NCI-H2227 treated with DMSO at 0.1 percent for 48 hours (cell line): ENCODE measurements around the gene NDST1.
"Not testable (repeated sequence)": the region's sequence is repeated elsewhere in the genome, so short reads cannot be mapped to it uniquely, and the experiment has no call there.

Source experiments
- DNase-seq: peaks from one replicate; lab custom pipeline; 2025; lab: John Stamatoyannopoulos, UW

The NDST1 gene

GRCh38 chr5:150507474-150508276 lies at the start of gene NDST1:
NDST1 (plus strand) TSS chr5:150508131; CDS start chr5:150521255, 13,124 bp downstream.
- no peak for DNase-seq

DNA sequence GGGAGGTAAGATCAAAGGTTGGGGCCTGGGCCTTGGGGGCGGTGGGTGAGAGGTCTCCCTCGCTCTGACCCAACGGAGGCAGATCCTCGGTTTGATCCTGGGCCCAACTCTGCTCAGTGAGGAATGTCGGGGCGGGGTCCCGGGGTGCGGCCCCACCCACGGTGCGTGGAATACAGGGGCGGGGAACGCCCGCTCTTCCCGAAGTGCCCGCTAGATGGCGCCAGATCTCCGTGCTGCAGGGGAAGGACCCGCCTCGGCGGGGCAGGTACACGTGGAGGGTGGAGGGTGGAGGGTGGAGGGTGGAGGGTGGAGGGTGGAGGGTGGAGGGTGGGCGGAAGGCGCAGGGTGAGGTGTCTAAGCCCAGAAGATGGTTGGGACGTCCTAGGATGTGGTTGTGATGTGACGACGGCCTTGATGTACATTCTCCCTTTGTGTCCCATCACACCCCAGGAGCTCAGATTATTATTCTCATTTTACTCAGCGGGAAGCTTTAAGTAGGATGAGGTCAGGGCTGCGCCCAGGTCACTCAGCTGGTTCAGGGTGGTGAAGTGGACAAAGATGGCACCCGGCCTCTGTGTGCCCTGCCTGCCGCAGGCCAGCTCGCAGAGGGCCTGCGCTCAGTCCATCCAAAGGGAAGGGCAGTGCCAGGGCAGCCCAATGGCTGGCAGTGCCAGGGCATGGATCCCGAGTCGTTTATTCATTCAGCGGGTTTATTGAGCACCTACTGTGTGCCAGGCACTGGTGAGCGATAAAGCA lies 49.0 kb upstream of the NDST1 start:
- DNase-seq = peak; percentile 33

GRCh38 chr5:150460781-150461180 lies 47.1 kb upstream of the NDST1 start:
- no peak for DNase-seq

DNA sequence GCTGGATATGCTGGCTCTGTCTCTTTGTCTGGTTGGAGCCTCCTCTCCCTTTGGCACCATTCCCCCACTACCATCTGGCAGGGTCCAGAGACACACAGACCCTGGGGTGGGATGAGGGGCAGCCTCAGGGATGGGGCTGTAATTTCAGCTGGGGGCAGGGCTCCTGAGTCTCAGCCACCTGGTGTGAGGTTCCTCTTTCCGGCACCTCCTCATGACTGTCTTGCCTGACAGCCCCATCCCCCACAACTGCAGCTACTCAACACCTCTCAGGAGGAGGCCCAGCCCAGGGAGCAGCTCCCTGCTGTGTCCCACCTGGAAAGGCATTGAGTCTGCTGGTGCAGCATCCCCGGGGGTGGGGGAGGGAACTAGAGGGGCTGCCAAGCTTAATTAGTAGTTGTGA lies 46.7 kb upstream of the NDST1 start:
- no peak for DNase-seq

GRCh38 chr5:150464554-150465012 lies 43.3 kb upstream of the NDST1 start:
- DNase-seq = no peak

- DNase-seq = no peak
These were observed 42.0 kb upstream of the NDST1 start for GRCh38 chr5:150465927-150466326.

GRCh38 chr5:150468206-150468605 lies 39.7 kb upstream of the NDST1 start:
- DNase-seq = no peak

DNA sequence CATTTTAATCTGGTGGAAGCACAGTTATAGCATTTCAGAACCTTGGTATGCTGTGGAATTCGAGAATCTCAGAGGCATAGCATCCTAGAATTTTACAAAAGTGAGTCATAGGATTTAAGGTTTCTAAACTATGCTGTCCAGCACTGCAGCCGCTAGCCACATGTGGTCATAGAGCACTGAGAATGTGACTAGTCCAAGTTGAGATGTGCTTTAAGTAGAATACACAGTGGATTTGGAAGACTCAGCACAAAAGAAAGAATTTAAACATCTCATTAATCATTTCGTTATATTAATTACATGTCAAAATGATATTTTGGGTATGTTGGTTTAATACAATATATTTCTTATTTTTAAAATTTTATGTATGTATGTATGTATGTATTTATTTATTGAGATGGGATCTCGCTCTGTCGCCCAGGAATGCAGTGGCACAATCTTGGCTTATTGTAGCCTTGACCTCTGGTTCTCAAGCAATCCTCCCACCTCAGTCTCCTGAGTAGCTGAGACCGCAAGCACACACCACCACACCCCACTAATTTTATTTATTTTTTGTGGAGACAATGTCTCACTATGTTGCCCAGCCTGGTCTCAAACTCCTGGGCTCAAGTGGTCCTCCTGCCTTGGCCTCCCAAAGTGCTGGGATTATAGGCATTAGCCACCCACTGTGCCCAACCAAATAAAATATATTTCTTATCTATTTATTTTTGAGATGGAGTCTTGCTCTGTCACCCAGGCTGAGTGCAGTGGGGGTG lies 38.0 kb upstream of the NDST1 start:
- no peak for DNase-seq

DNA sequence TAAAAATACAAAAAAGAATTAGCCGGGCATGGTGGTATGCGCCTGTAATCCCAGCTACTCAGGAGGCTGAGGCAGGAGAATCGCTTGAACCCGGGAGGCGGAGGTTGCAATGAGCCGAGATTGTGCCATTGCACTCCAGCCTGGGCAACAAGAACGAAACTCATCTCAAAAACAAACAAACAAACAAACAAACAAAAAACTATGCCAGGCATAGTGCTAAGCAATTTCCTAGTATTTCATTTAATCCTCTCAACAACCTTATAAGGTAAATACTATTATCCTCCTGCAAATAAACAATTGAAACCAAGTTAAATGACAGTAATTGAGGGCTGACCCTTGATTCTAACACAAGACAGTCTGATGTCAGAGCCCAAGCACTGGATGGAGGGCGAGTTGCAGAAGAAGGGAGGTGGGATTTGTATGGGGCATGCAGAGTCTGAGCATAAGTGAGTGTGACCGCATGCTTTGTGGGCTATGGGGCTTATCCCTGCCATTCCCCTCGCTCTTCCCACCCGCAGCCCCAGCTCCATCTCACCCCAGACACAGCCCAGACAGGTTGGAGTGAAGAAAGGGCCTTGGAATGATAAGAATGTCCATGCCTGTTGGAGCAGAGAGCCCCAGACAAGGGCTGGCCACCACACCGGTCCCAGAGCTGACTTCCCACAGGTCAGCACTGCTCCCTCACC lies 34.1 kb upstream of the NDST1 start:
- DNase-seq = no peak

DNA sequence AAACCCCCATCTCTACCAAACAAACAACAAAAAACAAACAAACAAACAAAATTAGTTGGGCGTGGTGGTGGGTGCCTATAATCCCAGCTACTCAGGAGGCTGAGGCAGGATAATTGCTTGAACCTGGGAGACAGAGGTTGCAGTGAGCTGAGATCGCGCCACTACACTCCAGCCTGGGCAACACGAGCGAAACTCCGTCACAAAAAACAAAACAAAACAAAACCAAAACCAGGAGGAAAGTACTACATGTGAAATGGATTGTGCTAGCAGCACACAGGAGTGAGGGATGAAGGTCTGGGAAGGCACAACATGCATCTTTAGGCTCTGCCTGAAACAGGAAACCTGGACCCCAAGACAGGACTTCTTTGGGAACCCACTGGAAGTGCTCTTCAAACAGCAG lies 31.4 kb upstream of the NDST1 start:
- not testable (repeated sequence) for DNase-seq

GRCh38 chr5:150479416-150479815 lies 28.5 kb upstream of the NDST1 start:
- no peak for DNase-seq

- DNase-seq = no peak
These were observed 26.3 kb upstream of the NDST1 start for GRCh38 chr5:150481708-150481965.

DNA sequence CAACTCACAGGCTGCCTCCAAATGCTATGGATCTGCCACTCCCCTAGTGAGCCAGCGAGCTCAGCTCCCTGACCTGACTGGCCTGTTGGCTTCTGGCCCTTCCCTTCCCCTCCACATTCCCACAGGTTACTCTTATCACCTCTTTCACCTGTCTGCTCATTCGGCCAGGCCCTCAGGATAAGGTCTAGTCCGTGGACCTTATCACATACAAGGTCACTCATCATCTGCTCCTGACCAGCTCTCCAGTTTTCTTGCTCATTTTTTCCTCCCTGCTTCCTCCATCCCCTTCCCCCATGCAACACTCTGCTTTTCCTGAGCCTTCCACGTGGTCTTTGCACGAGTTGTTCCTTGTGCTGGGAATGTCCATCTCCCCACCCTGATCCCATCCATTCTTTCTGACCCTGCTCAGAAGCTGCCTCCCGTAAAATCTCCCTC lies 25.9 kb upstream of the NDST1 start:
- no peak for DNase-seq

DNA sequence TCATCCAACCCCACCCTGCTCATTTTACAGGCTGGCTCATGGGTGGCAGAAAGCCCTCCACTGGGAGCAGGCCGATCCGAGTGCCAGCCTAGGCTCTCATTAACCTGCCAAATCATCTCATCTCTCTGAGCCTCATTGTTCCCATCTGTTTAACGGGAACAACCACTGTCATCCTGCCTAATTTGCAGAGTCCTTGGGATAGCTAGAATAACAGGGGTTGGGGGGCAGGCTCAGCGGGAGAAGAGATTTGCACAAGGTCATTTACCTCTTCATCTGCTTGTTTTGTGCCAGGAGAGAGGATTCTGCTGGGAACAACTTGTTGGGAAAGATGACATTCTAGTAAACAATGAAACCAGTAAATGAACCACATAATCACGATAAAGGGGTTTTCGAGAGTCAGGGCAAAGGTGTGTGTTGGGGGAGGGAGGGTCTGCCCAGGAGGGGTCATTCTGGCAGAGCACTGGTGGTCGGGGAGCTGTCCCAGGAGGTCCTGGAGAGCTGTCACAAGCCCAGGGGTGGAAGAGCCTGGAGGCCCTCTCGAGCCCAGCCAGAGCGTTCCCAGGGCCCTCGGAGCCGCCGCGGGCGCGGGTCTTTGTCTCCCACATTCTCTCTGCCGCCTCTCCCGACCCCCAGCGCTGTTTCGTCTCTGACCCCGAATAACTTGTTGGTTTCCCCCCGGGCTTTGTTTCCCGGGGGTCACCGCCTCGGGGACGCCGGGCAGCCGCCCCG lies 22.8 kb upstream of the NDST1 start:
- DNase-seq = no peak

- DNase-seq = peak; percentile 17
These were observed 22.1 kb upstream of the NDST1 start for GRCh38 chr5:150485693-150486401.

DNA sequence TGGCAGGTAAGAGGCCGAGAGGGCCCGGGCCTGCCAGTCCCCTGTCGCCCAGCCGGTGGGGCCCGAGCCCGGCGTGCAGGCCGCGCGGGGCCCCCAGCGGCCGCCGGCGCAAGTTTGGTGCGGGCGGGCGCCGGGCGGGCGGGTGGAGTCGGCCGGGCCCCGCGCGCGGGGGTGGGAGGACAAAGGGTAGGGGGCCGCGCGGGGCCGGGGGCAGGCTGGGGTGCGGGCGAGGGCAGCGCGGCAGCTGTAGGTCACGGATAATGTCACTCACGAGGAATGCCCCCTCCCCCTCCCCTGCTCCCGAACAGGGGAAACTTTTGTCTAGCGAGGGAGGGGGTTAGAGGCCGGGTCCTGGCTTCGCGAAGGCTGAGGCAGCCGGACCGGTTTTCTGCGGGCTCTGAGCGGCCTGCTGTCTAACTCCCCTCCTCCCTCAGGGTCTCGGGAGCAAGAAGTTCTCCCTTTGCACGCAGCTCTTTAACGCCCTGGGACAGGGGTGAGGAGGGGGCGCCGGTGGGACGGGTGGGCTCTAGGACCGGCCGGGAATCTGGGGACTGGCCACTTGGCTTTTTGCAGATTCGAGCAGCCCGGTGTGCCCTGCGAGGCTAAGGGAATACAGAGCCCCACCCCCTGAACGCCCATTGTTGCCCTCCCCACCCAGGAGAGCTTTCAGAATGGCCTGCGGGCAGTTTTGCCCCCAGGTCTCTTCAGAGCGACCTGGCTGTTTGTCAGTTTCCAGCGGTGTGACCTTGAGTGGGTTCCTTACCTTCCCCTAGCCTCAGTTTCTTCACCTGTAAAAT lies 21.3 kb upstream of the NDST1 start:
- peak; percentile 3 for DNase-seq

DNA sequence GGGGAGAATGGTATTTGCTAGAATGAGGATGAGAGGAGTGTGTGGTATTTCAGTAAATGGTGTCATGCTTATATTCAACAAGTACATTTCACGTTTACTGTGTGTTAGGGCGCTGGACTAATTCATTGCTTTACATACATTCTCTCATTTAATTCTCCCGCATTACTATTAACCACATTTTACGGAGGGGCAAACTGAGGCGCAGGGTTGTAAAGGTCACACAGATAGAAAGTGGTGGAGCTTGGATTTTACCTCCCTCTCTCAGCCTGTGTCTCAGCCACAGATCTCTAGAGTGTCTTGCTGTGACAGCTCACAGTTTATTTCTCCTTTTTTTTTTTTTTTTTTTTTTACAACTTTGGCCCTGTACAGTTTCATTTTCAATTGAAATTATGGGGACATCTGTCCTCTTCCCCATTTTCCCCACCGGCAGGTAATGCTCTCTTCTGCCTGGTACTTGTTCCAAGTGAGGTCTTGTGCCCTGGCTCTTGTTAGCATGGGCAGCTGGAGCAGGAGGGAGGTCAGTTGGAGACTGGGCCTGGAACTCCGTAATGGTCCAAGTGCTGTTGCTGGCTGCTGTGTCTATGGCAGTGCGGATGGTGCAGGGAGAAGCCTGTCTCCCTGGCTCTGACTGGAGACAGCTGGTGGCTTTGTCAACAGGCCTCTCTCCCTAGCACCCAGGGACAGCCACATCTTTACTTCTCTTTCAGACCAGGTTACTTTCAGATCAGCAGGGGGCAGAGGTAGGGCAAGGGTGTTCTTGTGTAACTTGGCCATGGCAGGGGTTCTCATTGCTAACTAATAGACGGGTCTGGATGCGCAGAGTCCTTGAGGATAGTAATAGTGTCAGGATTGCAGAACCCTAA lies 20.5 kb upstream of the NDST1 start:
- no peak for DNase-seq

DNA sequence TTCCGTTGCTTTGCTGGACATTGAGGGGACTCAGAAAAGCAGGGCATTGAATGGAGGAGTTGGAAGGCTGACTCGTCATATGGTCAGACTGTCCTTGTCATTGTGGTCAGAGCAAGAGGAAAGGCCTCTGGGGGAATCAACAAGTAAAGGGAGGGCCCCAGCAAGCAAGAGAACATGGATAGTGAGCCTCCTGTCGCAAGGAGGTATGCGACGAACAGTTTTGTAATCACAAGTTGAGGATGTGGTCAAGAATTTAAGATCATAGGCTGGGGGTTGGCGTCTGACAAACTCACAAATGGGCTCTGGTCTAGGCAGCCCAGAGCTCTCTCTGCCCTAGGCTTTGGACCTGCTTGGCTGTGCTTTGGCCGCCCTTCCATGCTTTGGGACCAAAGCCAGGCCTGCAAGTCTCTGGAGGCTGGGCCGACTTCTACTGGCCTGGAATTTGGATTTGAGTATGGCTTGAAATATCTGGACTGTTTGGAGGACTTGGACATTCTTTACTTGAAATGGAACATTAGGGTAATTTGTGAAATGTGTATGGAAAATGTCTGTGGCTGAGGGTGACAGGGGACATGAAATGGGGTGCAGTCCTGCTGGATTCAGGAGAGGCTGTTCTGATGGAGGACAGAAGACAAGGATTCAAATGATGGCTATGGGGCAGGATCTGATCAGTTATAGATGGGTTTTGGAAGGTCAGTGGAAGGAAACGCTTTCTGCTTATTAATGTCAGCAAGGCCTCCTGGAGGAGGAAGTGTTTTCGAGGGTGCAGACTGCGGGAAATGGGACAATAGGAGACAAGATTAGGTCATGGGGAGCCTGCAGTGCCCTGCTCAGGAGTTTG lies 19.2 kb upstream of the NDST1 start:
- DNase-seq = no peak
